Measurements from ENCODE around the gene TRAT1.

The TRAT1 gene

GRCh38 chr3:108830991-108831614, 8.5 kb downstream of the TRAT1 start:
- H3K4me3 ChIP-seq (ENCODE audit: low read length): no peak overlapping the region
- TF ChIP-seq ZNF274 (IDR thresholded peaks at IDR 0.05; ENCODE audit: low read depth, low read length): no peak

- no peak overlapping the region for H3K4me3 ChIP-seq (ENCODE audit: low read length)
- no peak for TF ChIP-seq ZNF274 (IDR thresholded peaks at IDR 0.05; ENCODE audit: low read depth, low read length)
Observed at GRCh38 chr3:108833611-108834010, 11.0 kb downstream of the TRAT1 start.

- TF ChIP-seq ZNF274 (IDR thresholded peaks at IDR 0.05; ENCODE audit: low read depth, low read length): no peak
- H3K4me3 ChIP-seq (ENCODE audit: low read length): no peak overlapping the region
Observed at GRCh38 chr3:108834551-108834950, 12.0 kb downstream of the TRAT1 start.

GRCh38 chr3:108835101-108835500, 12.5 kb downstream of the TRAT1 start:
- TF ChIP-seq ZNF274 (IDR thresholded peaks at IDR 0.05; ENCODE audit: low read depth, low read length): no peak
- no peak overlapping the region for H3K4me3 ChIP-seq (ENCODE audit: low read length)

- no peak overlapping the region for H3K4me3 ChIP-seq (ENCODE audit: low read length)
- TF ChIP-seq ZNF274 (IDR thresholded peaks at IDR 0.05; ENCODE audit: low read depth, low read length): no peak
Observed at GRCh38 chr3:108838436-108838835, 15.8 kb downstream of the TRAT1 start.

GRCh38 chr3:108845709-108846293, 23.2 kb downstream of the TRAT1 start:
- no peak overlapping the region for H3K4me3 ChIP-seq (ENCODE audit: low read length)
- TF ChIP-seq ZNF274 (IDR thresholded peaks at IDR 0.05; ENCODE audit: low read depth, low read length): no peak

- H3K4me3 ChIP-seq (ENCODE audit: low read length): no peak overlapping the region
- no peak for TF ChIP-seq ZNF274 (IDR thresholded peaks at IDR 0.05; ENCODE audit: low read depth, low read length)
Observed at GRCh38 chr3:108847187-108847586, 24.6 kb downstream of the TRAT1 start.

- H3K4me3 ChIP-seq (ENCODE audit: low read length): no peak overlapping the region
- no peak for TF ChIP-seq ZNF274 (IDR thresholded peaks at IDR 0.05; ENCODE audit: low read depth, low read length)
Observed at GRCh38 chr3:108849075-108849474, 26.5 kb downstream of the TRAT1 start.

GRCh38 chr3:108861401-108861800, 38.8 kb downstream of the TRAT1 start:
- no peak for TF ChIP-seq ZNF274 (IDR thresholded peaks at IDR 0.05; ENCODE audit: low read depth, low read length)
- H3K4me3 ChIP-seq (ENCODE audit: low read length): no peak overlapping the region; the same call in 1 of the 2 replicates

- TF ChIP-seq ZNF274 (IDR thresholded peaks at IDR 0.05; ENCODE audit: low read depth, low read length): no peak
Observed at GRCh38 chr3:108862865-108863798, 40.5 kb downstream of the TRAT1 start.

GRCh38 chr3:108863799-108864135, 41.2 kb downstream of the TRAT1 start:
- no peak for TF ChIP-seq ZNF274 (IDR thresholded peaks at IDR 0.05; ENCODE audit: low read depth, low read length)

More at GRCh38 chr3:108862865-108863798, 40.5 kb downstream of the TRAT1 start:
- no peak overlapping the region for H3K4me3 ChIP-seq (ENCODE audit: low read length)

GRCh38 chr3:108877901-108878300, 55.3 kb downstream of the TRAT1 start:
- TF ChIP-seq ZNF274 (IDR thresholded peaks at IDR 0.05; ENCODE audit: low read depth, low read length): no peak
- H3K4me3 ChIP-seq (ENCODE audit: low read length): no peak overlapping the region

More at GRCh38 chr3:108863799-108864135, 41.2 kb downstream of the TRAT1 start:
- no peak overlapping the region for H3K4me3 ChIP-seq (ENCODE audit: low read length)

- no peak for TF ChIP-seq ZNF274 (IDR thresholded peaks at IDR 0.05; ENCODE audit: low read depth, low read length)
- no peak overlapping the region for H3K4me3 ChIP-seq (ENCODE audit: low read length)
Observed at GRCh38 chr3:108879915-108880314, 57.3 kb downstream of the TRAT1 start.

GRCh38 chr3:108882762-108883161, 60.2 kb downstream of the TRAT1 start:
- no peak overlapping the region for H3K4me3 ChIP-seq (ENCODE audit: low read length)
- no peak for TF ChIP-seq ZNF274 (IDR thresholded peaks at IDR 0.05; ENCODE audit: low read depth, low read length)

- TF ChIP-seq ZNF274 (IDR thresholded peaks at IDR 0.05; ENCODE audit: low read depth, low read length): no peak
- no peak overlapping the region for H3K4me3 ChIP-seq (ENCODE audit: low read length)
Observed at GRCh38 chr3:108883373-108883772, 60.8 kb downstream of the TRAT1 start.

All from GM08714 (cell line).